Neural cell (in vitro differentiated cells): ENCODE measurements around the gene CARTPT. TPM values are rescaled to one million over a fixed set of nuclear protein-coding genes. Genes with fewer than 3 reads are reported as not detected.

Experiments used
- H2AFZ ChIP-seq: fragments of 200-600, 300-800 bp; sonication (generic), shearing (Covaris generic); 2 replicates; pipeline ENCODE4 v1.6.0; 2014; ENCODE audit warnings: low read depth, mild to moderate bottlenecking, antibody characterized with exemption, low read length, moderate library complexity
- H3F3A ChIP-seq: fragments of 200-600 bp; shearing (Covaris generic); 2 replicates; pipeline ENCODE4 v1.6.1; 2016; ENCODE audit warnings: mild to moderate bottlenecking, moderate library complexity, mixed read lengths, antibody characterized with exemption, low read length; ENCODE audit not compliant: insufficient read depth, poor library complexity, severe bottlenecking
- H3K27ac ChIP-seq: fragments of 200-600, 300-800 bp; sonication (generic), shearing (Covaris generic); 2 replicates; pipeline ENCODE4 v1.5.1; 2014; ENCODE audit warnings: mild to moderate bottlenecking, low read length, moderate library complexity
- H3K27me3 ChIP-seq: fragments of 300-800, 200-600 bp; sonication (generic), shearing (Covaris generic); 2 replicates; pipeline ENCODE4 v1.6.0; 2014; ENCODE audit warnings: mild to moderate bottlenecking, low read depth, low read length, moderate library complexity; ENCODE audit not compliant: insufficient read depth
- H3K36me3 ChIP-seq: fragments of 300-800, 200-600 bp; sonication (generic), shearing (Covaris generic); 2 replicates; pipeline ENCODE4 v1.5.1; 2014; ENCODE audit warnings: mild to moderate bottlenecking, antibody characterized with exemption, low read length, moderate library complexity; ENCODE audit not compliant: insufficient read depth
- H3K4me2 ChIP-seq: fragments of 300-800, 200-600 bp; sonication (generic), shearing (Covaris generic); 2 replicates; pipeline ENCODE4 v1.6.0; 2014; ENCODE audit warnings: mild to moderate bottlenecking, low read length
- H3K4me3 ChIP-seq: fragments of 300-800, 200-600 bp; sonication (generic), shearing (Covaris generic); 2 replicates; pipeline ENCODE4 v1.5.1; 2014; ENCODE audit warnings: mild to moderate bottlenecking, low read length, moderate library complexity
- H3K79me2 ChIP-seq: fragments of 200-600 bp; shearing (Covaris generic); replicated peaks from 2 replicates; pipeline ENCODE4 v1.6.0; 2014; ENCODE audit warnings: mild to moderate bottlenecking, low read length, moderate library complexity; ENCODE audit not compliant: insufficient read depth
- H3K9ac ChIP-seq: fragments of 300-800, 200-600 bp; sonication (generic), shearing (Covaris generic); 2 replicates; pipeline ENCODE4 v1.6.1; 2016; ENCODE audit warnings: mild to moderate bottlenecking, low read length, mixed read lengths
- H3K9me2 ChIP-seq: fragments of 200-600 bp; shearing (Covaris generic); 2 replicates; pipeline ENCODE4 v1.6.1; 2016; ENCODE audit warnings: mild to moderate bottlenecking, low read length, mixed read lengths; ENCODE audit not compliant: insufficient read depth
- H3K9me3 ChIP-seq: fragments of 200-600, 300-800 bp; sonication (generic), shearing (Covaris generic); 2 replicates; pipeline ENCODE4 v1.6.1; 2016; ENCODE audit warnings: mild to moderate bottlenecking, mixed run types, low read length, moderate library complexity, mixed read lengths
- H4K20me1 ChIP-seq: fragments of 200-600 bp; shearing (Covaris generic); 2 replicates; pipeline ENCODE4 v1.6.1; 2016; ENCODE audit warnings: mild to moderate bottlenecking, mixed run types; ENCODE audit not compliant: insufficient read depth
- CTCF ChIP-seq: fragments of 450-650 bp; IDR thresholded peaks from 2 replicates; pipeline ENCODE4 v1.5.1; 2014; ENCODE audit warnings: antibody characterized with exemption, mild to moderate bottlenecking, moderate library complexity; ENCODE audit not compliant: poor library complexity, severe bottlenecking
- EP300 ChIP-seq: fragments of 450-650 bp; conservative IDR thresholded peaks from 2 replicates; pipeline ENCODE4 v1.6.1; 2014; ENCODE audit warnings: antibody characterized with exemption, mild to moderate bottlenecking, moderate library complexity; ENCODE audit not compliant: poor library complexity, severe bottlenecking
- EZH2 ChIP-seq: fragments of 200-600, 300-800 bp; shearing (Covaris generic), sonication (generic); IDR thresholded peaks from 2 replicates; pipeline ENCODE4 v1.6.1; 2014; ENCODE audit warnings: antibody characterized with exemption, low read length, borderline replicate concordance, mild to moderate bottlenecking; ENCODE audit not compliant: insufficient read depth, poor library complexity, severe bottlenecking
- MXI1 ChIP-seq: fragments of 450-650 bp; conservative IDR thresholded peaks from 2 replicates; pipeline ENCODE4 v1.6.1; 2014; ENCODE audit warnings: antibody characterized with exemption, mild to moderate bottlenecking; ENCODE audit not compliant: poor library complexity, severe bottlenecking
- POLR2AphosphoS5 ChIP-seq: IDR thresholded peaks from 2 replicates; pipeline ENCODE4 v1.6.1; 2012
- RAD21 ChIP-seq: fragments of 450-650 bp; conservative IDR thresholded peaks from 2 replicates; pipeline ENCODE4 v1.6.1; 2014; ENCODE audit warnings: antibody characterized with exemption, mild to moderate bottlenecking, moderate library complexity
- REST ChIP-seq: IDR thresholded peaks from 2 replicates; pipeline ENCODE4 v1.6.1; 2012; ENCODE audit warnings: borderline replicate concordance
- SMC3 ChIP-seq: fragments of 450-650 bp; conservative IDR thresholded peaks from 2 replicates; pipeline ENCODE4 v1.6.1; 2014; ENCODE audit warnings: antibody characterized with exemption, mild to moderate bottlenecking, moderate library complexity; ENCODE audit not compliant: poor library complexity
- TAF1 ChIP-seq: IDR thresholded peaks from 2 replicates; pipeline ENCODE4 v1.6.1; 2012; ENCODE audit warnings: low read depth
- polyA plus RNA-seq: library from polyadenylated mRNA; depleted of rRNA; stranded (reverse); fragments of >200 nt; gene quantifications from 2 replicates; pipeline ENCODE4 v1.2.3, GENCODE V29; 2014

The CARTPT gene
- polyA plus RNA-seq, 1 donor from 2014 or later = 0.71 TPM

DNA sequence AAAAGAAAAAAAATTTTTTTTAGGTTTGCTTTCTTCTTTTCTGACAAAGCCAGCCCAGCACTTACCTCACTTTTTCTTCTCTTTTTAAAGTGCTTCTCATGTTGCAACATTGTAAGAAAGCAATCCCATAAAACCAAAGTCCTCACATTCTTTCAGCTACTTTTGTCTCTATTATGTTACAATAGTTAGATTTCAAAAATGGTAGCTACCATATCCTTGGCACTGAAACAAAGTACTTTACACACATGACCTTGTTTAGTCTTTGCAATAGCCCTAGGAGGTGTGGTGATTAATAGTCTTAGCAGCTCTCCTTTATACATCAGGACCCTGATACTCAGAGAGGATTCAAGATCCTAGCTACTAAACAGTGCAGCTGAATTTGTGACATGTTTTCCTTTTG is 23.5 kb upstream of the CARTPT start:
- Histone ChIP-seq H2AFZ (no peak overlapping the region), H3K27me3 (no peaks in the 10 kb centered on the region), H3K36me3 (no peaks in the 10 kb centered on the region), H3K4me3 (no peak overlapping the region), H3K9ac (no peak overlapping the region), H3K9me2 (no peaks in the 10 kb centered on the region), H3K79me2 (no peaks in the 10 kb centered on the region), H3F3A (no peaks in the 10 kb centered on the region), H3K4me2 (no peak overlapping the region), H3K27ac (no peak overlapping the region), H3K9me3 (no peaks in the 10 kb centered on the region), H4K20me1 (no peaks in the 10 kb centered on the region)
- no peak for TF ChIP-seq CTCF
- no peak for TF ChIP-seq EZH2
- no peak for TF ChIP-seq POLR2AphosphoS5
- no peak for TF ChIP-seq EP300
- no peak for TF ChIP-seq TAF1
- TF ChIP-seq MXI1 = no peak
- TF ChIP-seq SMC3 = no peak
- TF ChIP-seq RAD21 = no peak
- no peak for TF ChIP-seq REST

DNA sequence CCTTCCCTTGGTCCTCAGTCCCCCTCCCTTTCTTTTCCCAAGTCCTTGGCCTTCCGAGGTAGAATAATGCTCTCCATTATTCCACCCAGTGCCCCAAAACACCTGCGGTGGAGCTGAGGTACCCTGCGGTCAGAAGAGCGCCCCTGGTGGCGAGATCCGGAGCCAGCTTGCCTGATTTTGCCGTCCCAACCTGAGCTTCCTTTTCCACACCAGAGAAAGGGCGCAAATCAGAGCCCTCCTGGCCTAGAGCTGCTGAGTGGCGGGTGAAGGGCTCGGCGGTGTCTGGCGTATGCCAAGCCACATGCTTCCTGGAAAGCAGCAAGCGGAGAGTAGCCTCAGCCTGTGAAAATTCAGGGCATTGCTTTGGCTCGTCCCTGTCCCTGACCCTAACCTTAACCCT is 21.1 kb upstream of the CARTPT start:
- Histone ChIP-seq H2AFZ (no peak overlapping the region), H3K27ac (no peak overlapping the region)

More for the DNA sequence above, 21.1 kb upstream of the CARTPT start:
- H3K4me2 ChIP-seq = no peak overlapping the region
- no peak overlapping the region for H3K4me3 ChIP-seq
- no peak overlapping the region for H3K9ac ChIP-seq
- no peaks in the 10 kb centered on the region for H3F3A ChIP-seq
- H3K9me2 ChIP-seq = no peaks in the 10 kb centered on the region
- H3K9me3 ChIP-seq = no peaks in the 10 kb centered on the region
- TF ChIP-seq RAD21 (no peak), POLR2AphosphoS5 (no peak), MXI1 (no peak), CTCF (no peak)
- no peaks in the 10 kb centered on the region for H3K79me2 ChIP-seq
- H4K20me1 ChIP-seq = no peaks in the 10 kb centered on the region
- no peaks in the 10 kb centered on the region for H3K27me3 ChIP-seq
- H3K36me3 ChIP-seq = no peaks in the 10 kb centered on the region
